Hepatocyte (in vitro differentiated cells): ENCODE measurements around the gene MAST4.

Experiments used
- CTCF ChIP-seq: fragments of 200-600 bp; sonication (generic); IDR thresholded peaks from 2 replicates; pipeline ENCODE4 v1.5.1; 2016; ENCODE audit warnings: antibody characterized with exemption, mild to moderate bottlenecking; ENCODE audit not compliant: poor library complexity
- EZH2 ChIP-seq: fragments of 200-600 bp; sonication (generic); IDR thresholded peaks from 2 replicates; pipeline ENCODE4 v1.6.1; 2016; ENCODE audit warnings: antibody characterized with exemption, mild to moderate bottlenecking, borderline replicate concordance
- EZH2phosphoT487 ChIP-seq: fragments of 200-600 bp; sonication (generic); IDR thresholded peaks from one replicate; pipeline ENCODE4 v1.6.1; 2018; ENCODE audit warnings: antibody characterized with exemption, mild to moderate bottlenecking, low read depth, moderate library complexity; ENCODE audit not compliant: unreplicated experiment, severe bottlenecking

DNA sequence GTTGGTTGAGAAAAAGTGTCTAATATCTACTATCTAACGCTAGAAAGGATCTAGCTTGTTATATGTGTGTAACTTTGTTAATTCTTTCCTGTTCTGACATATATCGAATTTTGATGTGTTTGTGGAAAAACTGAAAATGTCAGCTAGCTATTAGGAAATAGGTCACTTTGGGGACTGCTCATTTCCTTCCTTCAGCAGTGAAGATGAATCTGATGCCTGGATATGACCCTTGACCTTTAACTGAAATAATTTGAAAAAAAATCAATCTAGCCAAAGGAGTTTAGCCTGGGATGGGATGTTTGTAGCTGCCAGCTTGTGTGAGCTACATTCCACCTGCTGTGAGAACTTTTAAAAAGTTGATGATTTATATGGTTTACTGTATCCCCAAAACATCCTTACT lies 533.6 kb downstream of the MAST4 start:
- TF ChIP-seq CTCF (no peak), EZH2 (no peak), EZH2phosphoT487 (no peak)
